Fibroblast of lung (primary cell): ENCODE measurements around the gene TSPAN9. TPM values are rescaled to one million over a fixed set of nuclear protein-coding genes. Genes with fewer than 3 reads are reported as not detected.

Experiments
- DNase-seq, 2 donors: peaks; one replicate each; pipeline versions ENCODE4 v3.0.0 to v3.0.0-alpha.2; 2010; ENCODE audit warnings: low read depth in 2 of 2
- H2AFZ ChIP-seq: 2 replicates; pipeline ENCODE4 v1.5.1; 2012; ENCODE audit warnings: low read length, control low read depth, inconsistent platforms
- H3K27ac ChIP-seq: 2 replicates; pipeline ENCODE4 v1.5.1; 2011; ENCODE audit warnings: low read length, control low read depth; ENCODE audit not compliant: insufficient read depth
- H3K27me3 ChIP-seq: 2 replicates; pipeline ENCODE4 v1.5.1; 2011; ENCODE audit warnings: mild to moderate bottlenecking, low read length; ENCODE audit not compliant: control insufficient read depth, insufficient read depth
- H3K36me3 ChIP-seq: 2 replicates; pipeline ENCODE4 v1.5.1; 2011; ENCODE audit warnings: low read length; ENCODE audit not compliant: control insufficient read depth, insufficient read depth
- H3K4me1 ChIP-seq: 2 replicates; pipeline ENCODE4 v1.5.1; 2011; ENCODE audit warnings: low read length; ENCODE audit not compliant: control insufficient read depth, insufficient read depth; ENCODE audit errors: extremely low read depth
- H3K4me2 ChIP-seq: 2 replicates; pipeline ENCODE4 v1.5.1; 2011; ENCODE audit warnings: low read length, control low read depth; ENCODE audit not compliant: insufficient read depth; ENCODE audit errors: extremely low read depth
- H3K4me3 ChIP-seq, 4 experiments: fragments of 200-600 bp in 1 of 4; sonication (generic) in 1 of 4; replicated peaks in 1 of 4; 2 replicates each; pipeline ENCODE4 v1.5.1; 2011 to 2016; ENCODE audit warnings: low read length in 4 of 4, low read depth in 3 of 4, mild to moderate bottlenecking in 3 of 4, control low read depth in 2 of 4, inconsistent platforms in 1 of 4, mixed read lengths in 1 of 4; ENCODE audit not compliant: insufficient read depth in 1 of 4; ENCODE audit errors: control extremely low read depth in 1 of 4
- H3K79me2 ChIP-seq: 2 replicates; pipeline ENCODE4 v1.5.1; 2012; ENCODE audit warnings: mild to moderate bottlenecking, low read length, inconsistent platforms; ENCODE audit not compliant: control insufficient read depth, insufficient read depth
- H3K9ac ChIP-seq: 2 replicates; pipeline ENCODE4 v1.5.1; 2011; ENCODE audit warnings: mild to moderate bottlenecking, low read length, control low read depth; ENCODE audit not compliant: insufficient read depth
- H3K9me3 ChIP-seq: 2 replicates; pipeline ENCODE4 v1.5.1; 2012; ENCODE audit warnings: low read depth, low read length; ENCODE audit not compliant: control insufficient read depth, insufficient read depth
- H4K20me1 ChIP-seq: 2 replicates; pipeline ENCODE4 v1.5.1; 2011; ENCODE audit warnings: low read length; ENCODE audit not compliant: control insufficient read depth, insufficient read depth; ENCODE audit errors: extremely low read depth
- CTCF ChIP-seq, 2 donors: IDR thresholded peaks in 1 of 2; conservative IDR thresholded peaks in 1 of 2; 1 replicate in 1 of 2; 2 replicates in 1 of 2; pipeline ENCODE4 v1.5.1; 2011 to 2012; ENCODE audit warnings: low read length in 2 of 2, control low read depth in 1 of 2, inconsistent platforms in 1 of 2, low read depth in 1 of 2, mild to moderate bottlenecking in 1 of 2
- EZH2 ChIP-seq: IDR thresholded peaks from 2 replicates; pipeline ENCODE4 v1.5.1; 2012; ENCODE audit warnings: low read length, control low read depth, mild to moderate bottlenecking; ENCODE audit errors: missing control alignments
- polyA plus RNA-seq, 2 donors: library from polyadenylated mRNA; depleted of rRNA in 1 of 2; stranded (reverse) in 1 of 2; unstranded in 1 of 2; fragments of >200 nt; gene quantifications; 2 replicates each; pipeline ENCODE4 v1.2.1, GENCODE V29; 2011 to 2012; ENCODE audit warnings: missing spikeins in 1 of 2
- total RNA-seq: library from RNA; depleted of rRNA; stranded (reverse); fragments of >200 nt; gene quantifications from 2 replicates; pipeline ENCODE4 v1.2.1, GENCODE V29; 2014

Gene TSPAN9
- total and polyA plus RNA-seq, 2 donors (not counting 1 experiment from before 2014, with no cell fraction given), result 31.1 to 35.2 TPM

- Histone ChIP-seq H3K27me3 (no peaks in the 10 kb centered on the region), H3K9ac (no peak overlapping the region), H3K27ac (no peak overlapping the region), H3K4me1 (no peaks in the 10 kb centered on the region), H3K4me2 (no peak overlapping the region), H2AFZ (no peak overlapping the region), H3K4me3 (no peak overlapping the region), H4K20me1 (no peaks in the 10 kb centered on the region), H3K9me3 (no peaks in the 10 kb centered on the region), H3K79me2 (no peaks in the 10 kb centered on the region), H3K36me3 (no peaks in the 10 kb centered on the region)
- no peak for TF ChIP-seq EZH2
- no peak for TF ChIP-seq CTCF (conservative IDR thresholded peaks at IDR 0.05 in 1 of 2, IDR thresholded peaks at IDR 0.05 in 1 of 2; ENCODE audit: low read depth in 1 of 2, low read length in 2 of 2)
- DNase-seq, result no peak
Measured at GRCh38 chr12:3083241-3083920, 6.2 kb downstream of the TSPAN9 start.

GRCh38 chr12:3083921-3084347, 6.8 kb downstream of the TSPAN9 start:
- Histone ChIP-seq H3K27me3 (no peaks in the 10 kb centered on the region), H4K20me1 (no peaks in the 10 kb centered on the region), H3K4me3 (no peak overlapping the region), H3K4me1 (no peaks in the 10 kb centered on the region), H3K36me3 (no peaks in the 10 kb centered on the region), H3K79me2 (no peaks in the 10 kb centered on the region), H3K9me3 (no peaks in the 10 kb centered on the region), H2AFZ (no peak overlapping the region), H3K27ac (no peak overlapping the region), H3K9ac (no peak overlapping the region), H3K4me2 (no peak overlapping the region)
- TF ChIP-seq CTCF (conservative IDR thresholded peaks at IDR 0.05 in 1 of 2, IDR thresholded peaks at IDR 0.05 in 1 of 2; ENCODE audit: low read depth in 1 of 2, low read length in 2 of 2), result no peak
- TF ChIP-seq EZH2, result no peak
- no peak for DNase-seq

- Histone ChIP-seq H2AFZ (no peak overlapping the region), H3K4me1 (no peaks in the 10 kb centered on the region), H3K79me2 (no peaks in the 10 kb centered on the region), H3K27me3 (no peaks in the 10 kb centered on the region), H3K27ac (no peak overlapping the region), H3K4me2 (no peak overlapping the region), H4K20me1 (no peaks in the 10 kb centered on the region), H3K9ac (no peak overlapping the region), H3K36me3 (no peaks in the 10 kb centered on the region), H3K9me3 (no peaks in the 10 kb centered on the region), H3K4me3 (no peak overlapping the region)
- DNase-seq, result no peak
- TF ChIP-seq CTCF (conservative IDR thresholded peaks at IDR 0.05 in 1 of 2, IDR thresholded peaks at IDR 0.05 in 1 of 2; ENCODE audit: low read depth in 1 of 2, low read length in 2 of 2) (no peak), EZH2 (no peak)
Measured at GRCh38 chr12:3084742-3085141, 7.6 kb downstream of the TSPAN9 start.
